Measurements from ENCODE around the gene ZNF624.

- TF ChIP-seq MXI1 (IDR thresholded peaks at IDR 0.05; ENCODE audit: borderline replicate concordance, low read depth, low read length) (no peak), POLR2A (IDR thresholded peaks at IDR 0.05; ENCODE audit: low read depth, low read length) (no peak), ELK1 (IDR thresholded peaks at IDR 0.05; ENCODE audit: borderline replicate concordance, low read depth, low read length) (no peak), CTCF (conservative IDR thresholded peaks at IDR 0.05; ENCODE audit: low read depth, low read length) (no peak), RAD21 (IDR thresholded peaks at IDR 0.05; ENCODE audit: low read length) (no peak), NFE2L2 (IDR thresholded peaks at IDR 0.05; ENCODE audit: low read depth, low read length) (no peak), SMC3 (IDR thresholded peaks at IDR 0.05; ENCODE audit: low read depth, low read length) (no peak), RCOR1 (IDR thresholded peaks at IDR 0.05; ENCODE audit: insufficient replicate concordance, low read length) (no peak), RFX5 (IDR thresholded peaks at IDR 0.05; ENCODE audit: low read depth, low read length) (no peak), BHLHE40 (IDR thresholded peaks at IDR 0.05; ENCODE audit: low read depth, low read length) (no peak)
Observed at GRCh38 chr17:16622540-16623277, 30.9 kb downstream of the ZNF624 start.

All from IMR-90 (cell line).